GM19240 (cell line): ENCODE results near the gene ZNF407.

Experiments
- DNase-seq: peaks from one replicate; pipeline ENCODE4 v3.0.0; 2011; ENCODE audit warnings: low spot score; ENCODE audit not compliant: insufficient read length

ZNF407 gene

GRCh38 chr18:75111760-75112159, 514.1 kb downstream of the ZNF407 start:
- DNase-seq = no peak

- no peak for DNase-seq
Observed at GRCh38 chr18:75112186-75113096, 514.8 kb downstream of the ZNF407 start.

- no peak for DNase-seq
Observed at GRCh38 chr18:75113455-75113854, 515.8 kb downstream of the ZNF407 start.

DNA sequence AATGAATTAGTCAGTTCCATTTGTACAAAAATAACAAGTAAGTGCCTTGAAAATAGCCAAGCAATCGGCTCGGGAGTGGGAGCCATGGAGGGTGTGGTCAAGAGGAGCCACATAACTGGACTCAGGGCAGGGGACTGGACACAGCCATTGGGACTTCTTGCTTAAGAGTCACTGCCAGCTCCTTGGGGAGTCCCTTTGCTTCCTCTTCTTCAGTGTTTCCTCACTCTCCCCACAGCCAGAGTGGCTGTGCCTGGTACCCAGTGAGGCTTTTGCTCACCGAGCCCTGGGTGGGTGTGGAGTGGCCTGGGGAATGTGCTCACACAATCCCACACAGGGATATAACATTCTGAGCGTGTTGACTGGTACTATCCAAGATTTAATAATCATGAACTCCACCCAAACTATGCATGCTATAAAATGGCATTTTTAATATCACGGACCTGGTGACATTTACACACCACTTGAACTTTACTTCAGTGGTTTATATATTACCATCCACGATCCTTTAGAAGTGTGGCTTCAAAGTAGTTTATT, 516.6 kb downstream of the ZNF407 start:
- DNase-seq = no peak
